Skeletal muscle tissue (tissue), 4 donors: Measurements from ENCODE around the gene SPINDOC. TPM values are rescaled to one million over a fixed set of nuclear protein-coding genes. Genes with fewer than 3 reads are reported as not detected.
A peak's percentile ranks its signal among the peaks of the same experiment; 100 is the strongest.

ENCODE experiments used
- H3K27ac ChIP-seq: one replicate; pipeline ENCODE4 v1.7.0; 2013; ENCODE audit warnings: mild to moderate bottlenecking, low read depth, low read length, inconsistent platforms
- H3K27me3 ChIP-seq, 3 donors: one replicate each; pipeline ENCODE4 v1.7.0; 2013; ENCODE audit warnings: low read length in 3 of 3; ENCODE audit not compliant: control insufficient read depth in 3 of 3, insufficient read depth in 3 of 3
- H3K36me3 ChIP-seq, 3 donors: one replicate each; pipeline ENCODE4 v1.7.0; 2013; ENCODE audit warnings: low read length in 3 of 3; ENCODE audit not compliant: control insufficient read depth in 3 of 3, insufficient read depth in 3 of 3
- H3K4me1 ChIP-seq, 3 donors: one replicate each; pipeline ENCODE4 v1.7.0; 2013; ENCODE audit warnings: low read length in 3 of 3, mild to moderate bottlenecking in 3 of 3; ENCODE audit not compliant: control insufficient read depth in 3 of 3, insufficient read depth in 3 of 3
- H3K4me3 ChIP-seq, 3 donors: one replicate each; pipeline ENCODE4 v1.7.0; 2013; ENCODE audit warnings: low read length in 3 of 3
- H3K9ac ChIP-seq, 3 donors: one replicate each; pipeline ENCODE4 v1.7.0; 2013; ENCODE audit warnings: low read length in 3 of 3, mild to moderate bottlenecking in 3 of 3, moderate library complexity in 2 of 3, low read depth in 1 of 3
- H3K9me3 ChIP-seq, 3 donors: one replicate each; pipeline ENCODE4 v1.7.0; 2013; ENCODE audit warnings: low read length in 3 of 3; ENCODE audit not compliant: control insufficient read depth in 3 of 3
- total RNA-seq: library from RNA; depleted of rRNA; stranded (reverse); fragments of >200 nt; gene quantifications from one replicate; pipeline ENCODE4 v1.2.3, GENCODE V29; 2014
- donor health status: Osteomylitis.

SPINDOC gene
- total RNA-seq, 1 donor from 2014 or later: 6.8 TPM

DNA sequence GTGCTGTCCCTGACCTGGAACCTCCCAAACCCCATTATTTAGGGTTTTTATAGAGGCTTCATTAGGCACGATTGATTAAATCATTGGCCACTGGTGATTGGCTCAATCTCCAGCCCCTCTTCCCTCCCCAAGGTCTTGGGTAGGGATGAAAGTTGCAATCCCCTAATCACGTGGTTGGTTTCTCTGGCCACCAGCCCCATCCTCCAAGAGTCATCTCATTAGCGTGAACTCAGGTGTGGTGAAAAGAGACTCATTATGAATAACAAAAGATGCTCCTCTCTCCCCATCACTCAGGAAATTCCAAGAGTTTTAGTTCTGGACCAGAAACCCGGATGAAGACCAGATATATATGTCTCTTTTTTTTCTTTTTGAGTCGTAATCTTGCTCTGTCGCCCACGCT is 18.1 kb downstream of the SPINDOC start:
- no peak overlapping the region for H3K9ac ChIP-seq
- H3K9me3 ChIP-seq: no peaks in the 10 kb centered on the region
- no peak overlapping the region for H3K4me3 ChIP-seq
- H3K27ac ChIP-seq: no peak overlapping the region
- peaks cover 0 to 7% (median 3%) of the 10 kb centered on the region in 3 donors for H3K36me3 ChIP-seq
- no peaks in the 10 kb centered on the region for H3K27me3 ChIP-seq
- H3K4me1 ChIP-seq: no peaks in the 10 kb centered on the region

GRCh38 chr11:63832336-63832735 is 19.1 kb downstream of the SPINDOC start:
- Histone ChIP-seq H3K36me3 (no peaks in the 10 kb centered on the region), H3K27me3 (no peaks in the 10 kb centered on the region), H3K9ac (no peak overlapping the region), H3K27ac (no peak overlapping the region), H3K4me3 (no peak overlapping the region), H3K9me3 (no peaks in the 10 kb centered on the region), H3K4me1 (peaks cover under 1 to 5% (median 1%) of the 10 kb centered on the region in 3 donors)

DNA sequence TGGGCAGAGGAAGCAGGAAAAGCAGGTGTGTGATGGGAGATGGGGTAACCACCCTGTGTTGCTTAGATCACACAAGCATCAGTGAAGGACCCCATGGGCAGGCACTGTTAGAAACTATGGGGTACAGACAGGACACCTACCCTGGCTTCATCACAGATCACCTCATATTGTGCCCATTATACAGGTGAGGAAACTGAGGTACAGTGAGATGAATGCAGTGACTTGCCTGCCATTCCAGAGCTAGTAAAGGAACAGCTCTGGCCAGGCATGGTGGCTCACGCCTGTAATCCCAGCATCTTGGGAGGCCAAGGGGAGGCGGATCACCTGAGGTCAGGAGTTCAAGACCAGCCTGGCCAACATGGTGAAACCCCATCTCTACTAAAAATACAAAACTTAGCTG is 19.8 kb downstream of the SPINDOC start:
- no peak overlapping the region for H3K27ac ChIP-seq
- no peak overlapping the region for H3K9ac ChIP-seq
- H3K9me3 ChIP-seq: no peaks in the 10 kb centered on the region
- no peak overlapping the region for H3K4me3 ChIP-seq
- no peaks in the 10 kb centered on the region for H3K36me3 ChIP-seq
- peaks cover 7 to 12% (median 9%) of the 10 kb centered on the region in 3 donors for H3K4me1 ChIP-seq
- no peaks in the 10 kb centered on the region for H3K27me3 ChIP-seq

GRCh38 chr11:63834535-63835157 is 21.4 kb downstream of the SPINDOC start:
- Histone ChIP-seq H3K4me3 (no peak overlapping the region), H3K4me1 (peaks cover 13 to 19% (median 16%) of the 10 kb centered on the region in 3 donors), H3K36me3 (no peaks in the 10 kb centered on the region), H3K9me3 (no peaks in the 10 kb centered on the region), H3K27ac (no peak overlapping the region), H3K27me3 (no peaks in the 10 kb centered on the region), H3K9ac (no peak overlapping the region)

GRCh38 chr11:63835158-63835545 is 21.9 kb downstream of the SPINDOC start:
- Histone ChIP-seq H3K9ac (no peak overlapping the region), H3K9me3 (no peaks in the 10 kb centered on the region), H3K27ac (no peak overlapping the region), H3K4me1 (peaks cover 18 to 24% (median 21%) of the 10 kb centered on the region in 3 donors), H3K4me3 (no peak overlapping the region), H3K36me3 (no peaks in the 10 kb centered on the region), H3K27me3 (no peaks in the 10 kb centered on the region)

- Histone ChIP-seq H3K9me3 (no peaks in the 10 kb centered on the region), H3K36me3 (no peaks in the 10 kb centered on the region), H3K4me1 (peaks cover 35 to 42% (median 36%) of the 10 kb centered on the region in 3 donors), H3K27ac (no peak overlapping the region), H3K27me3 (no peaks in the 10 kb centered on the region), H3K9ac (peak overlapping the region in 1 of 3 donors; percentile 25), H3K4me3 (no peak overlapping the region)
These were observed 23.9 kb downstream of the SPINDOC start for GRCh38 chr11:63837027-63837688.

- Histone ChIP-seq H3K9me3 (no peaks in the 10 kb centered on the region), H3K27ac (peak overlapping the region; percentile 79), H3K4me3 (peak overlapping the region in 2 of 3 donors; percentile 54 to 91), H3K9ac (peak overlapping the region; percentile 58 to 93 (median 70)), H3K4me1 (peaks cover 36 to 42% (median 39%) of the 10 kb centered on the region in 3 donors), H3K27me3 (no peaks in the 10 kb centered on the region), H3K36me3 (no peaks in the 10 kb centered on the region)
These were observed 24.5 kb downstream of the SPINDOC start for GRCh38 chr11:63837739-63838138.

- Histone ChIP-seq H3K4me3 (peak overlapping the region; percentile 54 to 91 (median 70)), H3K4me1 (peaks cover 40 to 44% (median 44%) of the 10 kb centered on the region in 3 donors), H3K9me3 (no peaks in the 10 kb centered on the region), H3K9ac (peak overlapping the region; percentile 58 to 93 (median 70)), H3K27me3 (no peaks in the 10 kb centered on the region), H3K36me3 (peaks cover 0 to 3% (median 0%) of the 10 kb centered on the region in 3 donors), H3K27ac (peak overlapping the region; percentile 79)
These were observed 25.0 kb downstream of the SPINDOC start for GRCh38 chr11:63838150-63838677.

DNA sequence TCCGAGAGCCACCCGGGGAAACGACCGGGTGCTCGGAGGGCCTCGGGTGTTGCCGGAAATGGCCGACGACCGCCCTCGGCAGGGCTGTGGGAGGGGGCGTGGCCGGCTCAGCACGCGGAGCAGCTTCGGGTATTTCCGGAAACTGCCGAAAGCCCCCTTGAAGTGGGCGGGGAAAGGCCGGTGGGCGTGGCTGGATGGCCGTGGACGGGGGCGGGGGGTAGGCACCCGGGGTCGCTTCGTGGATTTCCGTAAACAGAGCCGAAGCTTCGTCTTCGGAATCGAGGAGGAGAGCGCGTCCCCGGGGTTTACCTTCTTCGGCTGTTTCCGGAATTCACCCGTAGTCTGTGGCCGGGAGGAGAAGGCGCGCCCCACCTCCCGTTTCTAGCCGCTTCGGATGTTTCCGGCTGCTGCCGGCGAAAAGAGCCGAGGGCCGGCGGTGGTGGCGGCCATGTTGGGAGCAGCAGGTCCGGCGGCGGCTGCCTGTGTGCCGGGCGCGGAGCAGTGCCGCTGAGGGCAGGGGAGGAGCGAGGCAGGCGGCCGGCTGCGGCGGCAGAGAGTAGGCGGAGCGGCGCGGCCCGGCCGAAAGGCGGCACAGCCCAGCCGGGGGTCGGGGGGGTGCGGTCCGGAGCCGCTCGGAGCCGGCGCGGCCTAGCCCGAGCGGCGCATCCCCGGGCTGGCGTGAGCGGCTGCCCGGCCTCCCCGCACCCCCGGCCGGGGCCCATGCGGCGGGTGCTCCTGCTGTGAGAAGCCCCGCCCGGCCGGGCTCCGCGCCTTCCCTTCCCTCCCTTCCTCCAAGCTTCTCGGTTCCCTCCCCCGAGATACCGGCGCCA is 25.6 kb downstream of the SPINDOC start, which contains the start of gene MARK2:
Gene MARK2 (plus strand): TSS at position 433 of the 830 bp plus-strand sequence. CDS start 397 bp downstream, at position 830.
- Histone ChIP-seq H3K4me1 (peaks cover 44% of the 10 kb centered on the region in 3 donors), H3K9ac (peak within 1 kb of the TSS; percentile 85 to 95 (median 93)), H3K9me3 (no peaks in the 10 kb centered on the region), H3K4me3 (peak within 1 kb of the TSS; percentile 86 to 91 (median 86)), H3K27me3 (no peaks in the 10 kb centered on the region), H3K36me3 (peaks cover 0 to 7% (median 2%) of the 10 kb centered on the region in 3 donors), H3K27ac (peak within 1 kb of the TSS; percentile 79)
